ENCODE data around the gene DNAI2. TPM values are rescaled to one million over a fixed set of nuclear protein-coding genes. Genes with fewer than 3 reads are reported as not detected.

The DNAI2 gene
- total RNA-seq, 6 donors from 2014 or later = 0.29 to 16.1 (median 3.7) TPM

DNA sequence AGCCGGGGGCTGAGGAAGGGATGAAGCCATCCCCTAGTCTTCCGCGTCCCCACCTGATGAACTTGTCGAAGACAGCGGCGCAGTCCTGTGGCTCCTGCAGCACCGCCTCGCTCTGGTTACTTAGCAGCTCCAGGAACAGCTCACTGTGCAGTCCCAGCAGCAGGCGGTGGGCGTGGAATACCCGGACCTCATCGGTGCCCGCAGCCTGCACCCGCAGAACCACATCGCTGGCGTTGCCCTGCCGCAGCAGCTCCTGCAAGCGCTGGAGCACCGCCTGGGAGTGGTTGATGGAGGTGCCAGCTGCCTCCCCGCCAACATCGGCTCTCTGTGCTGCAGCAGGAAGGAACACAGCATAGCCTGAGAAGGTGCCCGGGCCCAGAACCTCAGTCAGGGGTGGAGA lies 85.9 kb downstream of the DNAI2 start:
- Histone ChIP-seq H3K27ac (no peak overlapping the region), H3K9me3 (no peaks in the 10 kb centered on the region), H3K36me3 (no peaks in the 10 kb centered on the region), H3K4me3 (no peak overlapping the region), H3K27me3 (peaks cover 0 to 41% (median 21%) of the 10 kb centered on the region in 4 donors), H3K4me1 (peaks cover 6 to 21% (median 10%) of the 10 kb centered on the region in 4 donors)
- TF ChIP-seq EP300 (IDR thresholded peaks at IDR 0.05) (no peak), POLR2A (IDR thresholded peaks at IDR 0.05) (no peak), POLR2AphosphoS5 (IDR thresholded peaks at IDR 0.05) (no peak)
- TF ChIP-seq, protein P1, sequence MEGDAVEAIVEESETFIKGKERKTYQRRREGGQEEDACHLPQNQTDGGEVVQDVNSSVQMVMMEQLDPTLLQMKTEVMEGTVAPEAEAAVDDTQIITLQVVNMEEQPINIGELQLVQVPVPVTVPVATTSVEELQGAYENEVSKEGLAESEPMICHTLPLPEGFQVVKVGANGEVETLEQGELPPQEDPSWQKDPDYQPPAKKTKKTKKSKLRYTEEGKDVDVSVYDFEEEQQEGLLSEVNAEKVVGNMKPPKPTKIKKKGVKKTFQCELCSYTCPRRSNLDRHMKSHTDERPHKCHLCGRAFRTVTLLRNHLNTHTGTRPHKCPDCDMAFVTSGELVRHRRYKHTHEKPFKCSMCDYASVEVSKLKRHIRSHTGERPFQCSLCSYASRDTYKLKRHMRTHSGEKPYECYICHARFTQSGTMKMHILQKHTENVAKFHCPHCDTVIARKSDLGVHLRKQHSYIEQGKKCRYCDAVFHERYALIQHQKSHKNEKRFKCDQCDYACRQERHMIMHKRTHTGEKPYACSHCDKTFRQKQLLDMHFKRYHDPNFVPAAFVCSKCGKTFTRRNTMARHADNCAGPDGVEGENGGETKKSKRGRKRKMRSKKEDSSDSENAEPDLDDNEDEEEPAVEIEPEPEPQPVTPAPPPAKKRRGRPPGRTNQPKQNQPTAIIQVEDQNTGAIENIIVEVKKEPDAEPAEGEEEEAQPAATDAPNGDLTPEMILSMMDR (IDR thresholded peaks at IDR 0.05) = no peak
- WGBS, 2 donors = 93 to 98% methylated on average over 9 to 18 of the region's 22 CpGs
- ATAC-seq (ENCODE audit: low FRiP score in 2 of 2) (no peak), DNase-seq (no peak)

DNA sequence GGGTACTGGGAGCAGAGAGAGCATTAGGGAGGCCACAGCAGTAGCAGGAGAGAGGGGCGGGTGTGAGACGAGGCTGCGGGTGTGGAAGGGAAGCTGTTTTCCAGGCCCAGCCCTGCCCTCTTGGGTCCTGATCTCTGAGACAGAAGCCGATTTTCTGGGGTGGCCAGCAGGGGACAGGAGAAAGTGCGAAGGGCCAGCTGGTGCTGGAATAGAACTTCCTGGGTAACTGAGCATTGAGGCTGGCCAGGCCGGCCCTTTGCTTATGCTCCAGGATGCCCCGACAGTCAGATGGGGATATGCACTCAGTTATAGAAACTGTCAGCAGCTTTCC lies 86.8 kb downstream of the DNAI2 start:
- no peak for ATAC-seq (ENCODE audit: low FRiP score in 2 of 2)
- H3K27me3 ChIP-seq = peaks cover 0 to 36% (median 19%) of the 10 kb centered on the region in 4 donors
- DNase-seq = no peak
- 56 to 64% methylated on average over 6 to 7 of the region's 7 CpGs for WGBS, 2 donors
- H3K4me1 ChIP-seq = peaks cover 6 to 21% (median 10%) of the 10 kb centered on the region in 4 donors
- H3K36me3 ChIP-seq = no peaks in the 10 kb centered on the region
- TF ChIP-seq POLR2AphosphoS5 (IDR thresholded peaks at IDR 0.05) = no peak
- TF ChIP-seq EP300 (IDR thresholded peaks at IDR 0.05) = no peak
- TF ChIP-seq, protein P1 (IDR thresholded peaks at IDR 0.05) = no peak
- no peak for TF ChIP-seq POLR2A (IDR thresholded peaks at IDR 0.05)
- no peak overlapping the region for H3K4me3 ChIP-seq
- no peak overlapping the region for H3K27ac ChIP-seq
- no peaks in the 10 kb centered on the region for H3K9me3 ChIP-seq

DNA sequence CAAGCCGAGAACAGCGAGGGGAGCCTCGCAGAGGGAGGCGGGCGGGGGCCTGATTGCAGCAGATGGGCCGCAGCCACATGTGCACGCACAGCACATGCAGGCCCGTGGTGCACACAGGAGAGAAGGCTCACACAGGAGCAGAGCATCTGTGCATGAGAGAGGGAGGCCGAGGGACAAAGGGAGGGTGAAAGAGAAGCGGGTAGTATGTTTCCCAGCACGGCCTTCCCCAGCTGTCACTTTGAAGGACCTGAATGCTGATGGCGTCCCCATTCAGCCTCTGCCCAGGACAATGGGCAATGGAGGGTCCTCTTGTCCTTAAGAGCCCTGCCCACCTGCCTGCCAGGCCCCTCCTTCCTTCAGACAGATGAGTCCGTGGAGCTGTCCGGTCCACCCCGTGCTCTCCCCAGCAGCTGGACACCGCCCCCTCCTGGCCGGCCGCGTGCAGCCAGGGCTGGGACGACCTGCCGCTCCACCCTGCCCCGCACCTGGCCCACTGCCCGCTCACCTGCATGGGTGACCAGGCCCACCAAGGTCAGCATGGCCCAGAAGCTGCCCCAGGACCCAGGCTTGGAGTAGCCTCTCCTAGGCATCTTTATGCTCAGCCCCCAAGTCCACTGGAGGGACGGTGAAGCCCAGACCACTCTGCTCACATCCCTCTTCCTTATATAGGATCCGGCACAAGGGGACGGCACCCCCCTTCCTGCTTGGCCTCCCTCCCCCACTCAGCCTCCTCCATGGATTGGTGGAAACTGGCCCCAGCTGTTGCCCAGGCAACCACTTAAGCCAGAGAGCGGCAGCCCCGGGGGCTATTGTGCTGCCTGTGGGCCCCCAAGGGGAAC lies 87.4 kb downstream of the DNAI2 start, which contains the start of gene BTBD17:
BTBD17 (minus strand) TSS at position 639 of the 839 bp plus-strand sequence; CDS start at position 590, 49 bp downstream.
- H3K36me3 ChIP-seq = no peaks in the 10 kb centered on the region
- TF ChIP-seq EP300 (IDR thresholded peaks at IDR 0.05) = no peak
- no peak for TF ChIP-seq POLR2AphosphoS5 (IDR thresholded peaks at IDR 0.05)
- TF ChIP-seq, protein P1 (IDR thresholded peaks at IDR 0.05) = peak; percentile 55 to 76 (median 68)
- TF ChIP-seq POLR2A (IDR thresholded peaks at IDR 0.05) = no peak
- H3K27ac ChIP-seq = no peak within 1 kb of the TSS
- H3K4me1 ChIP-seq = peaks cover 6 to 19% (median 10%) of the 10 kb centered on the region in 4 donors
- ATAC-seq (ENCODE audit: low FRiP score in 2 of 2) (peak; percentile 64 to 69), DNase-seq (peak; percentile 52 to 92)
- 26 to 35% methylated on average over 20 to 26 of the region's 28 CpGs for WGBS, 2 donors
- no peaks in the 10 kb centered on the region for H3K9me3 ChIP-seq
- peaks cover 0 to 31% (median 17%) of the 10 kb centered on the region in 4 donors for H3K27me3 ChIP-seq
- H3K4me3 ChIP-seq = no peak within 1 kb of the TSS

DNA sequence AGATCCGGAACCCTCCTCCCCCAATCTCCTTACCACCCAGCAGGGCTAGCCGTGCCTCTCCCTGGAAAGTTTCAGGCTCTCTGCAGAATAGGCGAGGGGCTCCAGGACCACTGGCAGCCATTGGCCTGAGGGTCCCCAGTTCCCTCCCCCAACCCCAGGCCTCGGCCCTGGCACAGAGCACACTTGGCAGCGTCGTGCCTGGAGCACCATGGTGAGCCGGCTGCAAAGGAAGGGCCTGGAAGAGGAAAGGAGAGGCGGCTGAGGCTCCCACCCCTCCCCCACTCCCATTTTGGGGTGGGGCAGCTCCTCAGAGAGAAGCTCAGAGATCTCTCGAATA lies 88.0 kb downstream of the DNAI2 start:
- no peak for ATAC-seq (ENCODE audit: low FRiP score in 2 of 2)
- H3K27ac ChIP-seq = no peak overlapping the region
- no peaks in the 10 kb centered on the region for H3K9me3 ChIP-seq
- 13 to 20% methylated on average over 3 to 6 of the region's 9 CpGs for WGBS, 2 donors
- H3K27me3 ChIP-seq = peaks cover 0 to 25% (median 11%) of the 10 kb centered on the region in 4 donors
- no peaks in the 10 kb centered on the region for H3K36me3 ChIP-seq
- DNase-seq = no peak
- peaks cover 3 to 13% (median 5%) of the 10 kb centered on the region in 4 donors for H3K4me1 ChIP-seq
- H3K4me3 ChIP-seq = no peak overlapping the region
- TF ChIP-seq, protein P1 (IDR thresholded peaks at IDR 0.05) = no peak
- TF ChIP-seq POLR2AphosphoS5 (IDR thresholded peaks at IDR 0.05) = no peak
- no peak for TF ChIP-seq POLR2A (IDR thresholded peaks at IDR 0.05)
- no peak for TF ChIP-seq EP300 (IDR thresholded peaks at IDR 0.05)

Data from upper lobe of left lung (tissue), 6 donors.